Fibroblast of pulmonary artery (primary cell): ENCODE results near the gene AOPEP.
"Not testable (repeated sequence)": the region's sequence is repeated elsewhere in the genome, so short reads cannot be mapped to it uniquely, and the experiment has no call there.

Experiments
- DNase-seq: peaks from one replicate; pipeline ENCODE4 v3.0.0-alpha.2; 2010; ENCODE audit warnings: low read depth
- H3K4me3 ChIP-seq: replicated peaks from 2 replicates; pipeline ENCODE4 v1.5.1; 2011; ENCODE audit warnings: low read depth, mild to moderate bottlenecking, control low read depth, low read length, moderate library complexity
- TF ChIP-seq, protein P1 (sequence below): IDR thresholded peaks from 2 replicates; pipeline ENCODE4 v1.5.1; 2011; ENCODE audit warnings: mild to moderate bottlenecking, control low read depth, low read length, inconsistent platforms; ENCODE audit errors: missing control alignments

Gene AOPEP

DNA sequence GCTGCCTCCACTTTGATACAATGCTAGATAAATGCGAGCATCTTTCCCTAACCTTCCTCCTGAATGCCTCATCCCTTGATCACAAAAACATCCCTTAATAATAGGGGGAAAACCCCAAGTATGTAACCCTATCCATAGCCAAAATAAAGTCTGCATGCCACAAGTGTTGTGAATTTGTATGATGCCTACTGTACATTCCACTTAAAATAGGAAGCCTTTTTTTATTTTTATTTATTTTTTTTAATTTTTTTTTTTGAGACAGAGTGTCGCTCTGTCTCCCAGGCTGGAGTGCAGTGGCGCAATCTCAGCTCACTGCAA is 207.0 kb downstream of the AOPEP start:
- no peak overlapping the region for H3K4me3 ChIP-seq
- no peak for DNase-seq
- TF ChIP-seq, protein P1, sequence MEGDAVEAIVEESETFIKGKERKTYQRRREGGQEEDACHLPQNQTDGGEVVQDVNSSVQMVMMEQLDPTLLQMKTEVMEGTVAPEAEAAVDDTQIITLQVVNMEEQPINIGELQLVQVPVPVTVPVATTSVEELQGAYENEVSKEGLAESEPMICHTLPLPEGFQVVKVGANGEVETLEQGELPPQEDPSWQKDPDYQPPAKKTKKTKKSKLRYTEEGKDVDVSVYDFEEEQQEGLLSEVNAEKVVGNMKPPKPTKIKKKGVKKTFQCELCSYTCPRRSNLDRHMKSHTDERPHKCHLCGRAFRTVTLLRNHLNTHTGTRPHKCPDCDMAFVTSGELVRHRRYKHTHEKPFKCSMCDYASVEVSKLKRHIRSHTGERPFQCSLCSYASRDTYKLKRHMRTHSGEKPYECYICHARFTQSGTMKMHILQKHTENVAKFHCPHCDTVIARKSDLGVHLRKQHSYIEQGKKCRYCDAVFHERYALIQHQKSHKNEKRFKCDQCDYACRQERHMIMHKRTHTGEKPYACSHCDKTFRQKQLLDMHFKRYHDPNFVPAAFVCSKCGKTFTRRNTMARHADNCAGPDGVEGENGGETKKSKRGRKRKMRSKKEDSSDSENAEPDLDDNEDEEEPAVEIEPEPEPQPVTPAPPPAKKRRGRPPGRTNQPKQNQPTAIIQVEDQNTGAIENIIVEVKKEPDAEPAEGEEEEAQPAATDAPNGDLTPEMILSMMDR = no peak

GRCh38 chr9:94934816-94935328 is 208.4 kb downstream of the AOPEP start:
- H3K4me3 ChIP-seq = no peak overlapping the region
- no peak for DNase-seq
- TF ChIP-seq, protein P1 = no peak

- no peak overlapping the region for H3K4me3 ChIP-seq
- TF ChIP-seq, protein P1 = no peak
- DNase-seq = no peak
Observed at GRCh38 chr9:94935396-94935795, 208.9 kb downstream of the AOPEP start.

- TF ChIP-seq, protein P1 = no peak
- H3K4me3 ChIP-seq = no peak overlapping the region
- peak; percentile 88 for DNase-seq
Observed at GRCh38 chr9:94936419-94936818, 209.9 kb downstream of the AOPEP start.

DNA sequence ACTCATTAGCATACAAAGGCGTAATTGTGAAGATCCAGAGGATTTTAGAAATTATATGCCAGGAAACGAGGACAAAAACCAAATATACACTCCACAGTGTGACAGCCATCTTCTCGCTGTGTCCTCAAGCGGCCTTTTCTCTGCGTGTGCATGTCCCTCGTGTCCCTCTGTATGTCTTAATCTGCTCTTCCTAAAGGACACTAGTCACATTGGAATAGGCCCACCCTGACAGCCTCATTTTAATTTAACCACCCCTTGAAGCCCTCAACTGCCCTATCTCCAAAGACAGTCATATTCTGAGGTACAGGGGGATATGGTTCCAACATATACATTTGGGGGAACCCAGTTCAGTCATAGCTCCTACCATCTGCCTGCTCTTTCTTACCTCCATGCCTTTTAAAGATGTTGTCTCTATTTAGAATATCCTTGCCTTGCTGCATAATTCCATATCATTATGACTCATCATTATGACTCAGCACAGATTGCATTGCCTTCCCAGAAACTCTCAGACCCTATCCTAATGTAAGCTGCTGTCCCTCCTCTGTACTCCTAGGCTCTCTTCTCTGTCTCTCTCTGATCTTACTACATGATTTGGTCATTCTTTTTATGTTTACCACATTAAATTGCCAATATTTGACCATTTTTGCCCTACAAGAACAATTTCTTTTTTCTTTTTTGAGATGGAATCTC is 210.9 kb downstream of the AOPEP start:
- DNase-seq = peak; percentile 95
- TF ChIP-seq, protein P1 = no peak
- no peak overlapping the region for H3K4me3 ChIP-seq

- no peak for DNase-seq
Observed at GRCh38 chr9:94938384-94938783, 211.9 kb downstream of the AOPEP start.

GRCh38 chr9:94940296-94940695 is 213.8 kb downstream of the AOPEP start:
- not testable (repeated sequence) for DNase-seq, H3K4me3 ChIP-seq

More at GRCh38 chr9:94938384-94938783, 211.9 kb downstream of the AOPEP start:
- TF ChIP-seq, protein P1 = no peak
- no peak overlapping the region for H3K4me3 ChIP-seq
